ENCODE results near the gene CTNS. TPM values are rescaled to one million over a fixed set of nuclear protein-coding genes. Genes with fewer than 3 reads are reported as not detected.

CTNS gene
- total and polyA plus RNA-seq, 2 of the 13 experiments (the other 11 are each of a cell fraction or from before 2014, with no cell fraction given) = 9.5 to 13.7 TPM

GRCh38 chr17:3635474-3636153 lies 946 bp upstream of the CTNS start (continued):
- TF ChIP-seq ZNF18 (CRISPR knock-in tag; IDR thresholded peaks at IDR 0.05; ENCODE audit: insufficient replicate concordance) (peak; percentile 86), SRY (CRISPR knock-in tag; IDR thresholded peaks at IDR 0.05) (peak; percentile 65), NR1H2 (CRISPR knock-in tag; IDR thresholded peaks at IDR 0.05; ENCODE audit: borderline replicate concordance, low read depth) (peak; percentile 63; the same call in 1 of the 2 replicates), ZNF33A (CRISPR knock-in tag; IDR thresholded peaks at IDR 0.05; ENCODE audit: borderline replicate concordance) (no peak), NCOA2 (CRISPR knock-in tag; IDR thresholded peaks at IDR 0.05) (no peak), ONECUT2 (CRISPR knock-in tag; IDR thresholded peaks at IDR 0.05) (no peak), ZBTB8A (CRISPR knock-in tag; IDR thresholded peaks at IDR 0.05; ENCODE audit: borderline replicate concordance, low read depth) (peak; percentile 37; the same call in 1 of the 2 replicates), ZBTB42 (CRISPR knock-in tag; IDR thresholded peaks at IDR 0.05) (peak; percentile 27; the same call in 1 of the 2 replicates), NCOA5 (CRISPR knock-in tag; IDR thresholded peaks at IDR 0.05) (no peak), AHR (CRISPR knock-in tag; IDR thresholded peaks at IDR 0.05) (no peak), NKX3-1 (CRISPR knock-in tag; IDR thresholded peaks at IDR 0.05) (no peak; the same call in 1 of the 2 replicates), HIC2 (CRISPR knock-in tag; IDR thresholded peaks at IDR 0.05; ENCODE audit: low read depth) (0 out of 2 replicates have a peak, but pooled peaks have one; percentile 8), TGIF2 (CRISPR knock-in tag; IDR thresholded peaks at IDR 0.05) (0 out of 2 replicates have a peak, but pooled peaks have one; percentile 42), ZFY (CRISPR knock-in tag; IDR thresholded peaks at IDR 0.05) (peak; percentile 71), ISX (CRISPR knock-in tag; conservative IDR thresholded peaks at IDR 0.05) (no peak), TIGD3 (CRISPR knock-in tag; IDR thresholded peaks at IDR 0.05; ENCODE audit: borderline replicate concordance) (no peak), ZNF562 (CRISPR knock-in tag; IDR thresholded peaks at IDR 0.05; ENCODE audit: borderline replicate concordance) (no peak), PBX3 (CRISPR knock-in tag; IDR thresholded peaks at IDR 0.05; ENCODE audit: borderline replicate concordance) (no peak), PHF21A (CRISPR knock-in tag; IDR thresholded peaks at IDR 0.05) (no peak; the same call in 1 of the 2 replicates), ZNF550 (CRISPR knock-in tag; IDR thresholded peaks at IDR 0.05; ENCODE audit: borderline replicate concordance) (no peak), KAT7 (CRISPR knock-in tag; IDR thresholded peaks at IDR 0.05; ENCODE audit: borderline replicate concordance) (0 out of 2 replicates have a peak, but pooled peaks have one; percentile 1)
- TF ChIP-seq, protein P1, sequence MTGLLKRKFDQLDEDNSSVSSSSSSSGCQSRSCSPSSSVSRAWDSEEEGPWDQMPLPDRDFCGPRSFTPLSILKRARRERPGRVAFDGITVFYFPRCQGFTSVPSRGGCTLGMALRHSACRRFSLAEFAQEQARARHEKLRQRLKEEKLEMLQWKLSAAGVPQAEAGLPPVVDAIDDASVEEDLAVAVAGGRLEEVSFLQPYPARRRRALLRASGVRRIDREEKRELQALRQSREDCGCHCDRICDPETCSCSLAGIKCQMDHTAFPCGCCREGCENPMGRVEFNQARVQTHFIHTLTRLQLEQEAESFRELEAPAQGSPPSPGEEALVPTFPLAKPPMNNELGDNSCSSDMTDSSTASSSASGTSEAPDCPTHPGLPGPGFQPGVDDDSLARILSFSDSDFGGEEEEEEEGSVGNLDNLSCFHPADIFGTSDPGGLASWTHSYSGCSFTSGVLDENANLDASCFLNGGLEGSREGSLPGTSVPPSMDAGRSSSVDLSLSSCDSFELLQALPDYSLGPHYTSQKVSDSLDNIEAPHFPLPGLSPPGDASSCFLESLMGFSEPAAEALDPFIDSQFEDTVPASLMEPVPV (CRISPR knock-in tag; IDR thresholded peaks at IDR 0.05) = peak; percentile 85; the same call in 1 of the 2 replicates

Measured in HepG2 (cell line).